ENCODE results near the gene ABLIM3.
"Not testable (repeated sequence)": the region's sequence is repeated elsewhere in the genome, so short reads cannot be mapped to it uniquely, and the experiment has no call there.

The ABLIM3 gene

DNA sequence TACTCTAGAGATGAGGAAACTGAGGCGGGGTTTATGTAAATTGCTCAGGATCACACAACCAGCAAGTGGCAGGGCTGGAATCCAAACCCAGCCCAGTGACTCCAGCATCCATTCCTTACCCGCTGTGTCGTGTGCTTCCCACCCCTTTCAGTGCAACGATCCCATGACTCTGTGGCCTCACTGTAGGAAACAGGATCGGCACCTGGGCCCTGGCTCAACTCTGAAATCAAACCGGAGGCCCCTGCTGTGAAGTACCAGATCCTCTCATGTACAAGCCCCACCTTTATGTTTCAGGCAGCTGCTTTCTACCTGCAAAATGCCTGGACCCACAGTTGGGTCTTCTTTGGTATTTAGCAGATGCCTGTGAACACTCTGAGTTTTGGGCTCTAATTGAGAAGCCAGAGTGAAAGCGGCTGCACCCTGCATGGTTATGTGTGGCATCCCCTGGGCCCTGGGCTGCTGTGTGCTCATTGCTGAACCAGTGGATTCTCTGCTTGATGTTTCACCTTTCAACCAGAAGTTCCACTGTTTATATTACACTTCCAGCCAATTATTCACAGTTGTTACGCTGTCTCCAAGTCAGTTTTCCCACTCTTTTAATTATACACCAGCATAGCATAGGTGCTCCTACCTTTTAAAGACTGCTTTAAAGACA, 36.7 kb downstream of the ABLIM3 start:
- TF ChIP-seq, protein P1, sequence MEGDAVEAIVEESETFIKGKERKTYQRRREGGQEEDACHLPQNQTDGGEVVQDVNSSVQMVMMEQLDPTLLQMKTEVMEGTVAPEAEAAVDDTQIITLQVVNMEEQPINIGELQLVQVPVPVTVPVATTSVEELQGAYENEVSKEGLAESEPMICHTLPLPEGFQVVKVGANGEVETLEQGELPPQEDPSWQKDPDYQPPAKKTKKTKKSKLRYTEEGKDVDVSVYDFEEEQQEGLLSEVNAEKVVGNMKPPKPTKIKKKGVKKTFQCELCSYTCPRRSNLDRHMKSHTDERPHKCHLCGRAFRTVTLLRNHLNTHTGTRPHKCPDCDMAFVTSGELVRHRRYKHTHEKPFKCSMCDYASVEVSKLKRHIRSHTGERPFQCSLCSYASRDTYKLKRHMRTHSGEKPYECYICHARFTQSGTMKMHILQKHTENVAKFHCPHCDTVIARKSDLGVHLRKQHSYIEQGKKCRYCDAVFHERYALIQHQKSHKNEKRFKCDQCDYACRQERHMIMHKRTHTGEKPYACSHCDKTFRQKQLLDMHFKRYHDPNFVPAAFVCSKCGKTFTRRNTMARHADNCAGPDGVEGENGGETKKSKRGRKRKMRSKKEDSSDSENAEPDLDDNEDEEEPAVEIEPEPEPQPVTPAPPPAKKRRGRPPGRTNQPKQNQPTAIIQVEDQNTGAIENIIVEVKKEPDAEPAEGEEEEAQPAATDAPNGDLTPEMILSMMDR (IDR thresholded peaks at IDR 0.05; ENCODE audit: control insufficient read depth, extremely low read depth, insufficient read depth) = no peak
- no peak for DNase-seq (ENCODE audit: low read depth)
- no peak overlapping the region for H3K4me3 ChIP-seq (ENCODE audit: low read depth, low read length)

DNA sequence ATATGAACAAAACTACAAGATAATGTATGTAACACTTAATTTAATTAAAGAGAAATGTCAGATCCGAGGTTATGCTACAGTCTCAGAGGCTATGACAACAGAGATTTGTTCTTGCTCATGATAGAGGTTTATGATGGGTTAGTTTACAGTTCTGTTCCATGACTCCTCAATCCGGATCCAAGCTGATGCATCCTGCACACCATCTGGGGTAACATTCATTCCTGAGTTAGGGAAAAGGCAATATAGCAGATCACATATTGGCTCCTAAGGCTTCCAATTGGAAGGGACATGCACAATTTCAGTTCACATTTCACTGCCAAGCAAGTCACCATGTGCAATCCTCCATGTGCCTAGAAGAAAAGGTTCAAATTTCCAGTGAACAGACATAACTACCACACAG, 40.4 kb downstream of the ABLIM3 start:
- TF ChIP-seq, protein P1 (IDR thresholded peaks at IDR 0.05; ENCODE audit: control insufficient read depth, extremely low read depth, insufficient read depth) = no peak
- no peak overlapping the region for H3K4me3 ChIP-seq (ENCODE audit: low read depth, low read length)
- DNase-seq (ENCODE audit: low read depth) = no peak

DNA sequence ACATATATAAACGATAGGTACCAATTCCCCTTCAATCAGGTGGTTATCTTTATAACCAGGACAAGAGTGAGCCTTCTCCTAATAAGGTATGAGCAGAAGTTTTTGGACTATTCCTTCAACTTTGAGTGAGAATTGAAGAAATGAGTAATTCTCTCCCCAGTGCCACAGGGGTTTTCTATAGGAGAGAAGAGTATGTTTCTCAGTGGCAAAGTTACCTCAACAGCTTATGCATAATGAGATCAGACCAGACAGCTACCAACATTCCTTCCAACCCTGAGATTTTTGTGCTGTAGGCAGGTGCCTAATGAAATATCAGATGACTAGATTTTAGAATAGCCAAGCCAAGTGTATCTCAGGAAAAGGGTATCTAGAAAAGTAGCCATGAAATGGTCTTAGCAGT, 40.9 kb downstream of the ABLIM3 start:
- TF ChIP-seq, protein P1 (IDR thresholded peaks at IDR 0.05; ENCODE audit: control insufficient read depth, extremely low read depth, insufficient read depth) = no peak

DNA sequence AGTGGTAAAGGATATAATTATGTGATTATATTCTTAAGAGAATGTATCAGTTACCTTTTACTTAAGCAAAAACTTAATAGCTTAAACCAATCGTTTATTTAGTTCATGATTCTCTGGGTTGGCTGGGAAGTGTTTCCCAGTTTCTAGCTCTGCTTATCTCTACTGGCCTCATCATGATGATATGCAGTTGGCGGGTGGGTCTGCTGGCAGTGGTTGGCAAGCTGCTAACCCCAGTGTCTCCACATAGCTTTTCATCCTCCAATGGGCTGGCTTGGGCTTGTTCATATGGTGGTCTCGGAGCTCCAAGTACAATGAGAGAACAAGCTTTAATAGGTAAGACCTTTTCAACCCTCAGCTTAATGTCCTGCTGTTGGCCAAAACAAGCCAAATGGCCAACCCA, 43.8 kb downstream of the ABLIM3 start:
- no peak for DNase-seq (ENCODE audit: low read depth)
- no peak overlapping the region for H3K4me3 ChIP-seq (ENCODE audit: low read depth, low read length)
- TF ChIP-seq, protein P1 (IDR thresholded peaks at IDR 0.05; ENCODE audit: control insufficient read depth, extremely low read depth, insufficient read depth) = no peak

More for the DNA sequence above, 40.9 kb downstream of the ABLIM3 start:
- DNase-seq (ENCODE audit: low read depth) = no peak
- H3K4me3 ChIP-seq (ENCODE audit: low read depth, low read length) = no peak overlapping the region

DNA sequence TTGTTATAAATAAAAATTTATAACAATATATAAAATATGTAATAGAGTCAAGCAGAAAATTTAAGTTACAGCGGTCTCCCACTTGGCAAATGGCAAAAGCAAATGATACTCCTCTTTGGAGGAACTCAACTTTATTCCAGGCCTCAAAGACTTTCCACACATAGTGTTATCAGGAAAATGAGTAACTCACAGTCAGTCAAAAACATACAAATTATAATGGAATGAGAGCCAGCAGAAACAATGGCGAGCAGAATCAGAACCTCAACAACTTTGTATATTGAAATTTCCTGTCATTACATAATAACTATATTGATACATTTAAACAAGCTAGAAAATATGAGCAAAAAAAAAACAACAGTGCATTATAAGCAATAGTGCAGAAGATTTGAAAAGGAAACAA, 45.2 kb downstream of the ABLIM3 start:
- TF ChIP-seq, protein P1 (IDR thresholded peaks at IDR 0.05; ENCODE audit: control insufficient read depth, extremely low read depth, insufficient read depth) = no peak
- no peak for DNase-seq (ENCODE audit: low read depth)
- H3K4me3 ChIP-seq (ENCODE audit: low read depth, low read length) = no peak overlapping the region

DNA sequence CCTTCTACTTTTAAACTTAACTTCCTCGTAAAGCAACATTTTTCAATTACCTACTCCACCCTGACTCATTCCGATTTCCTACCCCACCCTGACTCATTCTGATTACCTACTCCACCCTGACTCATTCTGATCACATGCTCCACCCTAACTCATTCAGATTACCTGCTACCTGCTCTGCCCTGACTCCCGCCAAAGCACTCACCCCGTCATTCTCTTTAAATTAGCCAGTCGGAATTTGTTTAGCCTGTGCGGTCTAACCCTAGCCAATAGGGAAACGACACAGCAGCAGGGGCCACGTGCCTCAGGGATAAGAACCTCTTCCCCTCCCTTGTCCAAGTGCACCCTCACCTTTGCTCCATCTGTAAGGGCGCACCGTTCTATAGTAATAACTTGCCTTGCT, 46.3 kb downstream of the ABLIM3 start:
- DNase-seq (ENCODE audit: low read depth); H3K4me3 ChIP-seq (ENCODE audit: low read depth, low read length): not testable (repeated sequence)

DNA sequence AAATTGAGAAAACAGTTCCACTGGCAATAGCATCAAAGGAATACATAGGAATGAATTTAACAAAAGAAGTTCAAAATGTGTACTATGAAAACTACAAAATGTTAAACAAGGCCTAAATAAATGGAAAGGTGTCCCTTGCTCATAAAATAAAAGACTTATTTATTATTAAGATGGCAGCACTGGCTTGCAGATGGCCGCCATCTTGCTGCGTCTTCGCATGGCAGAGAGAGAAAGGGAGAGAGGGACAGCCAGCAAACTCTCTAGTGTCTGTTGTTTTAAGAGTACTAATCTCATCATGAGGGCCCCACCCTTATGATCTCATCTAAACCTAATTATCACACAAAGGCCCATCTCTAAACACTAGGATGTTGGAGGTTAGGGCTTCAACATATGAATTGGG, 47.1 kb downstream of the ABLIM3 start:
- TF ChIP-seq, protein P1 (IDR thresholded peaks at IDR 0.05; ENCODE audit: control insufficient read depth, extremely low read depth, insufficient read depth) = no peak
- DNase-seq (ENCODE audit: low read depth) = no peak

More for the DNA sequence above, 47.1 kb downstream of the ABLIM3 start:
- no peak overlapping the region for H3K4me3 ChIP-seq (ENCODE audit: low read depth, low read length)
